ENCODE data around the gene FBXL16. TPM values are rescaled to one million over a fixed set of nuclear protein-coding genes. Genes with fewer than 3 reads are reported as not detected.

The FBXL16 gene
- total RNA-seq, 1 donor from 2014 or later: not detected

DNA sequence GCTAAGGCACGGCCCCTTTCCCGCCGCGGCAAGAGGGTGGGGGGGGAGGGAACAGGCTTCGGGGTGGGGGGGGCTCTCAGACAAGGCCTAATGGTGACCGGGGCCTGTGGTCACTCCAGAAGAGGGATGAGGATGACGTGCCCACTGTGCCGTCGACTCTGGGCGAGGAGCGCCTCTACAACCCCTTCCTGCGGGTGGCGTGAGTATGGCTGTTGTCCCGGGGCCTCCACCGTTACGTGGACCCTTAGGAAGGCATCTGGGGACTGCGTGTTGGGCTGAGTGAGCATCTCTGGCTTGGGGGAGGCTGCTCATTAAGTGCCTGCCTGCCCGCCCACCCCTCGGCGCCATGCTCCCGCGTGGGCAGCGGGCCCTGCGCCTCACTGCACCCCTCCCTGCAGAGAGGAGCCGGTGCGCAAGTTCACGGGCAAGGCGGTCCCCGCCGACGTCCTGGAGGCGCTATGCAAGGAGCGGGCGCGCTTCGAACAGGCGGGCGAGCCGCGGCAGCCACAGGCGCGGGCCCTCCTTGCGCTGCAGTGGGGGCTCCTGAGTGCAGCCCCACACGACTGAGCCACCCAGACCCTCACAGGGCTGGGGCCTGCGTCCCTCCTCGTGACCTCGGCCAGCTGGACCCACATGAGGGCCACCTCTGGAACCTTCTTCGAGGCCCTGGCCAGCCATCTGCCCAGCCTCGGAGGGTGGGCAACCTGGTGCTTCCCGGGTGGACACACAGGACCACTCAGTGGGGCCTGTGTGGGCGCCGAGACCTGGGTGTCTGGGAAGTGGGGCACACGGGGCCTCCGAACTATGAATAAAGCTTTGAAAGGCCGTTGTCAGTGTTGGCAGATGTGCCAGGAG, 23.5 kb upstream of the FBXL16 start:
- peaks cover 19 to 22% of the 10 kb centered on the region in 2 donors for H3K4me1 ChIP-seq
- no peak overlapping the region for H3K27ac ChIP-seq
- intact Hi-C loops (cut with DNase I): no loop called here
- TF ChIP-seq, protein P1, sequence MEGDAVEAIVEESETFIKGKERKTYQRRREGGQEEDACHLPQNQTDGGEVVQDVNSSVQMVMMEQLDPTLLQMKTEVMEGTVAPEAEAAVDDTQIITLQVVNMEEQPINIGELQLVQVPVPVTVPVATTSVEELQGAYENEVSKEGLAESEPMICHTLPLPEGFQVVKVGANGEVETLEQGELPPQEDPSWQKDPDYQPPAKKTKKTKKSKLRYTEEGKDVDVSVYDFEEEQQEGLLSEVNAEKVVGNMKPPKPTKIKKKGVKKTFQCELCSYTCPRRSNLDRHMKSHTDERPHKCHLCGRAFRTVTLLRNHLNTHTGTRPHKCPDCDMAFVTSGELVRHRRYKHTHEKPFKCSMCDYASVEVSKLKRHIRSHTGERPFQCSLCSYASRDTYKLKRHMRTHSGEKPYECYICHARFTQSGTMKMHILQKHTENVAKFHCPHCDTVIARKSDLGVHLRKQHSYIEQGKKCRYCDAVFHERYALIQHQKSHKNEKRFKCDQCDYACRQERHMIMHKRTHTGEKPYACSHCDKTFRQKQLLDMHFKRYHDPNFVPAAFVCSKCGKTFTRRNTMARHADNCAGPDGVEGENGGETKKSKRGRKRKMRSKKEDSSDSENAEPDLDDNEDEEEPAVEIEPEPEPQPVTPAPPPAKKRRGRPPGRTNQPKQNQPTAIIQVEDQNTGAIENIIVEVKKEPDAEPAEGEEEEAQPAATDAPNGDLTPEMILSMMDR (IDR thresholded peaks at IDR 0.05): no peak
- no peaks in the 10 kb centered on the region for H3K9me3 ChIP-seq
- H3K36me3 ChIP-seq: peaks cover 21 to 37% of the 10 kb centered on the region in 2 donors
- DNase-seq (ENCODE audit: low spot score in 2 of 2): no peak
- H3K4me3 ChIP-seq: peak overlapping the region in 1 of 2 donors; percentile 65
- H3K27me3 ChIP-seq: peaks cover 13% of the 10 kb centered on the region

DNA sequence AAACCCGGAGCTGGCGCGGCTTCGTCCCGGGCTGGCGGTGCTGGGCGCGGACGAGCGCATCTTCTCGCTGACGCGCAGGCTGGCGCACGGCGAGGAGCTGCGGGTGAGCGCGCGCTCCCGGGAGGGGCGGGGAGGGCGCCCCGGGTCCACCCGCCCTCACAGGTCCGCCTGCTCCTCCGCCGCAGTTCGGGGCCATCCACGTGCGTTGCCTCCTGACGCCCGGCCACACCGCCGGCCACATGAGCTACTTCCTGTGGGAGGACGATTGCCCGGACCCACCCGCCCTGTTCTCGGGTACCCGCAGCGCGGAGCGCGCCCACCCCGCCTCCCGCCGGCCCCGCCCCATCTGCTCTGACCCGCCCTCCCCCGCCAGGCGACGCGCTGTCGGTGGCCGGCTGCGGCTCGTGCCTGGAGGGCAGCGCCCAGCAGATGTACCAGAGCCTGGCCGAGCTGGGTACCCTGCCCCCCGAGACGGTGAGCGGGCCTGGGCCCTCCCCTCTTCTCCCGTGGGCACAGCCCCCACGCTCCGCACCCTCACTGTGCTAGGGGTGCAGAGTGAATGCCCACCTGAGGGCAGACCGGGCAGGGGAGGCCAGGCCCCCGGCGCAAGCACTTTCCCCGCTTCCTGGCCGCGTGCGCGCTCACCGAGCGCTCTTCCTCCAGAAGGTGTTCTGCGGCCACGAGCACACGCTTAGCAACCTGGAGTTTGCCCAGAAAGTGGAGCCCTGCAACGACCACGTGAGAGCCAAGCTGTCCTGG, 22.7 kb upstream of the FBXL16 start:
- Histone ChIP-seq H3K9me3 (no peaks in the 10 kb centered on the region), H3K36me3 (peaks cover 14 to 29% of the 10 kb centered on the region in 2 donors), H3K4me1 (peaks cover 19 to 22% of the 10 kb centered on the region in 2 donors), H3K4me3 (peak overlapping the region; percentile 52 to 65), H3K27ac (no peak overlapping the region), H3K27me3 (peaks cover 13% of the 10 kb centered on the region)
- TF ChIP-seq, protein P1 (IDR thresholded peaks at IDR 0.05): no peak
- intact Hi-C loops (cut with DNase I): no loop called here
- DNase-seq (ENCODE audit: low spot score in 2 of 2): peak in 1 of 2 donors; percentile 78

DNA sequence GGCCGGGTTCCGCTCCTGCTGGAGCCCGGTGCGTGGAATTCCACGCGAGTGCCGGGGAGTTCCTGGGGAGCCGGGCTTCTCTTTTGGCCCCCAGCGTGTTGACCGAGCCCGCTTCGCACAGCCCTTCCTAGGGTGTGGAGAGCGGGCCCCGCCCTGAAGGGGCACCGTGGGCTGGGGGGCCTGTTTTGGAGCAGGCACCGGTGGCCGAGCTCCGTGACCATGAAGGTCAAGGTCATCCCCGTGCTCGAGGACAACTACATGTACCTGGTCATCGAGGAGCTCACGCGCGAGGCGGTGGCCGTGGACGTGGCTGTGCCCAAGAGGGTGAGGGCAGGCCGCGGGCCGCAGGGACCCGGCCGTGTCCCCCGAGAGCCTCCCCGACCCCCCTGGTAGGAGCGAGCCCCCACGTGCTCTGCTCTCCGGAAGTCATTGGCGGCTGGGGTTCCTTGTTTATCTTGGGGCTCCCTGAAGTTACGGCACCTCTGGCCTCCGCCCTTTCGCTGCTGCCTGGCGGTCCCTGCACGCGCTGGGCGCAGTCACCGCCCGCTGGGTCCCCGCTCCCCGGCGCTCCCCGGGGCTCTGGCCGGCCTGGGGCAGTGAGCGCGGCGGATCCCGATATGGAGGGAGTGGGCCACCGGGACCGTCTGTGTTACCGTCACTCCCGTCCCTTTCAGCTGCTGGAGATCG, 21.8 kb upstream of the FBXL16 start:
- peaks cover 13% of the 10 kb centered on the region for H3K27me3 ChIP-seq
- TF ChIP-seq, protein P1 (IDR thresholded peaks at IDR 0.05): no peak
- peaks cover 5 to 20% of the 10 kb centered on the region in 2 donors for H3K36me3 ChIP-seq
- no peaks in the 10 kb centered on the region for H3K9me3 ChIP-seq
- intact Hi-C loops (cut with DNase I): no loop called here
- no peak for DNase-seq (ENCODE audit: low spot score in 2 of 2)
- no peak overlapping the region for H3K27ac ChIP-seq
- peak overlapping the region; percentile 52 to 65 for H3K4me3 ChIP-seq
- peaks cover 19 to 22% of the 10 kb centered on the region in 2 donors for H3K4me1 ChIP-seq

DNA sequence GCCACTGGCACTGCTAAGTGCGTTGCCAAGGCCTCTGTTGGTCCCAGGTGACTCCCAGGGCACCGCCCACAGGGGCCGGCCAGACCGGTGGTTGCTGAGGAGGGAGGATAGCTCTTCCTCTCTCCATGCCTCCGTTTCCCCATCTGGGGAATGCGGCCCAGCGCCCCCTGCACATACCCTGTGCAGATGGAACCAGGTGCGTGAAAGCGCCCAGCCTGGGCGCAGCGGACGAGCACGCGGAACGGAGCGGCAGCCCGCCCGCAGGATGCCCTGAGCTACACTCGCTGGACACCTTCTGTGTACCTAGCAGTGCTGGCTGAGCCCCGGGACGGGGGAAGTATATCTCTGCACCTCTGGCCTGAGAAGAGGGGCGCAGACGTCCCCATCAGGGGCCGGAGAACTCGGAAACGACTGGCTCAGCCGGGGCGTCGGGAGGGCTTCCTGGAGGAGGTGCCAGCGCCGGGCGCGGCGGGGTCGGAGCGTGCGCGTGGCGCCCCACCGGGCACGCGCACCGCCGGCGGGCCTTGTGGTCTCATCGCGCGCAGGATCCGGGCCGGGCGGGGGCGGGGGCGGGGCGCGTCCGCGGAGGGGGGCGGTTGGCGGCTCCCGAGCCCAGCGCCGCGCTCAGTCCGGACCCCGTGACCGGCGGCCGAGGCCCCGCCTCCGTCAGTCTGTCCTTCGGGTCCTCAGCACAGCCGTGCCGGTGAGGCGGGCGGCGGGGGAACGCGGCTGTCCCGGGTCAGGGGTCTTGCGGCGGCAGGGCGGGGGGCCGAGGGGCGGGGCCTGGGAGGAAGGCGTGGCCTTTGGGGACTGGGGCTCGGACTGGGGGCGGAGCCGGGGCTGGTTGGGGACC, 21.1 kb upstream of the FBXL16 start, which contains the start of the genes CCDC78 and HAGHL:
TSS of gene CCDC78 (minus strand) at position 6 of the 853 bp plus-strand sequence. CDS start 76 bp downstream, outside the sequence.
TSS of gene HAGHL (plus strand) at position 669 of the 853 bp plus-strand sequence. CDS start 404 bp downstream, outside the sequence.
- DNase-seq (ENCODE audit: low spot score in 2 of 2): no peak
- H3K4me1 ChIP-seq: peaks cover 19 to 26% of the 10 kb centered on the region in 2 donors
- intact Hi-C loops (cut with DNase I): no loop called here
- H3K4me3 ChIP-seq: peak within 1 kb of the TSS; percentile 52 to 65
- no peak within 1 kb of the TSS for H3K27ac ChIP-seq
- no peaks in the 10 kb centered on the region for H3K9me3 ChIP-seq
- TF ChIP-seq, protein P1 (IDR thresholded peaks at IDR 0.05): no peak
- peaks cover 13% of the 10 kb centered on the region for H3K27me3 ChIP-seq
- H3K36me3 ChIP-seq: peaks cover 0 to 12% of the 10 kb centered on the region in 2 donors

DNA sequence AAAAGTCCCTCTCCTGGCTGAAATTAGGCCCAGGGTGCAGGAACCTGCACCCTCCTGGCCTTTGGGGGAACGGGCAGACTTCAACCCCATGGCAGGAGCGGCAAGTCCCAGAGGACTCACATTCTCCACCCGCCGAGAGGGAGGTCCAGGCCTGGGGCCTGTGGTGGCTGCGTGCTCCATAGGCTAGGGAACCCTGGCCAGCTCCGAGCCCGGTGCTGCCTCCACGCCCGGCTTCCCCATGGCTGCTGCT, 20.5 kb upstream of the FBXL16 start:
- no peak for DNase-seq (ENCODE audit: low spot score in 2 of 2)
- Histone ChIP-seq H3K27ac (no peak overlapping the region), H3K9me3 (no peaks in the 10 kb centered on the region), H3K4me3 (no peak overlapping the region), H3K4me1 (peaks cover 19 to 29% of the 10 kb centered on the region in 2 donors), H3K27me3 (peaks cover 13% of the 10 kb centered on the region), H3K36me3 (peaks cover 0 to 7% of the 10 kb centered on the region in 2 donors)
- TF ChIP-seq, protein P1 (IDR thresholded peaks at IDR 0.05): no peak
- intact Hi-C loops (cut with DNase I): no loop called here

Data from ascending aorta (tissue), 2 donors.